K562 (cell line): Measurements from ENCODE around the gene CNRIP1. TPM values are rescaled to one million over a fixed set of nuclear protein-coding genes. Genes with fewer than 3 reads are reported as not detected.
A peak's percentile ranks its signal among the peaks of the same experiment; 100 is the strongest.

Source experiments
- ADNP ChIP-seq: fragments of 200-800 bp; sonication (Bioruptor generic); IDR thresholded peaks from 2 replicates; pipeline ENCODE4 v1.6.1; 2016; ENCODE audit warnings: missing genetic modification characterization, missing compliant biosample characterization
- CBX3 ChIP-seq, 2 experiments: IDR thresholded peaks; 1 replicate in 1 of 2; 2 replicates in 1 of 2; pipeline ENCODE4 v1.6.1; 2012; ENCODE audit warnings: inconsistent platforms in 2 of 2, low read length in 2 of 2, borderline replicate concordance in 1 of 2, control low read depth in 1 of 2
- CBX5 ChIP-seq: IDR thresholded peaks from 2 replicates; pipeline ENCODE4 v1.6.1; 2014; ENCODE audit warnings: low read depth, borderline replicate concordance
- CC2D1A ChIP-seq: fragments of 450-650 bp; IDR thresholded peaks from 2 replicates; pipeline ENCODE4 v1.6.1; 2017; ENCODE audit warnings: mild to moderate bottlenecking
- E2F6 ChIP-seq, 2 experiments: IDR thresholded peaks; 2 replicates each; pipeline ENCODE4 v1.6.1; 2011; ENCODE audit warnings: borderline replicate concordance in 1 of 2, control low read depth in 1 of 2, low read depth in 1 of 2, low read length in 1 of 2, mild to moderate bottlenecking in 1 of 2, mixed read lengths in 1 of 2, moderate library complexity in 1 of 2; ENCODE audit not compliant: insufficient read depth in 1 of 2, insufficient read length in 1 of 2, poor library complexity in 1 of 2, severe bottlenecking in 1 of 2; ENCODE audit errors: extremely low read depth in 1 of 2
- FOXK2 ChIP-seq, 2 experiments: fragments of 450-650 bp; IDR thresholded peaks in 1 of 2; conservative IDR thresholded peaks in 1 of 2; 2 replicates each; pipeline ENCODE4 v1.6.1; 2016; ENCODE audit warnings: low read depth in 2 of 2, mild to moderate bottlenecking in 1 of 2
- GABPA ChIP-seq: fragments of 200-800 bp; sonication (Bioruptor generic); conservative IDR thresholded peaks from 2 replicates; pipeline ENCODE4 v1.6.1; 2016; ENCODE audit warnings: low read depth, missing genetic modification characterization, missing compliant biosample characterization
- GATA2 ChIP-seq: sonication (generic); formaldehyde crosslinking; IDR thresholded peaks from 2 replicates; pipeline ENCODE4 v1.4.0; 2020; ENCODE audit warnings: mild to moderate bottlenecking, missing genetic modification reagents
- GTF2A2 ChIP-seq: IDR thresholded peaks from 2 replicates; pipeline ENCODE4 v1.6.1; 2016; ENCODE audit warnings: mild to moderate bottlenecking, missing genetic modification characterization, missing compliant biosample characterization
- GTF2F1 ChIP-seq: IDR thresholded peaks from 2 replicates; pipeline ENCODE4 v1.6.1; 2011; ENCODE audit warnings: low read depth, low read length, improper control_type of control experiment
- HDAC3 ChIP-seq: fragments of 450-650 bp; IDR thresholded peaks from 2 replicates; pipeline ENCODE4 v1.6.1; 2018; ENCODE audit warnings: borderline replicate concordance, mild to moderate bottlenecking, moderate library complexity; ENCODE audit not compliant: partially characterized antibody
- HLTF ChIP-seq: fragments of 450-650 bp; IDR thresholded peaks from 2 replicates; pipeline ENCODE4 v1.6.1; 2016
- MAZ ChIP-seq, 2 experiments: fragments of 450-650 bp in 1 of 2; sonication (generic) in 1 of 2; formaldehyde crosslinking; IDR thresholded peaks in 1 of 2; conservative IDR thresholded peaks in 1 of 2; 2 replicates each; pipeline versions ENCODE4 v1.4.0 to v1.5.0; 2020; ENCODE audit warnings: mild to moderate bottlenecking in 1 of 2, missing genetic modification reagents in 1 of 2
- NCOA6 ChIP-seq: fragments of 450-650 bp; IDR thresholded peaks from 2 replicates; pipeline ENCODE4 v1.6.1; 2017; ENCODE audit warnings: mild to moderate bottlenecking
- PTBP1 ChIP-seq: fragments of 200-400 bp; formaldehyde crosslinking; IDR thresholded peaks from 2 replicates; pipeline ENCODE4 v1.6.1; 2017; ENCODE audit warnings: low read depth, low read length
- RUNX1 ChIP-seq: sonication (generic); IDR thresholded peaks from 2 replicates; pipeline ENCODE4 v1.6.1; 2016; ENCODE audit warnings: antibody characterized with exemption, low read depth
- SIN3B ChIP-seq: fragments of 450-650 bp; IDR thresholded peaks from 2 replicates; pipeline ENCODE4 v1.6.1; 2017; ENCODE audit warnings: low read depth, mild to moderate bottlenecking, moderate library complexity
- SMAD3 ChIP-seq: fragments of 450-650 bp; formaldehyde crosslinking; conservative IDR thresholded peaks from 2 replicates; pipeline ENCODE4 v1.4.0; 2020; ENCODE audit warnings: mild to moderate bottlenecking
- STAG1 ChIP-seq: sonication (generic); formaldehyde crosslinking; IDR thresholded peaks from 2 replicates; pipeline ENCODE4 v1.5.0; 2020; ENCODE audit warnings: missing genetic modification reagents, borderline replicate concordance
- THRAP3 ChIP-seq: fragments of 450-650 bp; IDR thresholded peaks from 2 replicates; pipeline ENCODE4 v1.6.1; 2016; ENCODE audit warnings: mild to moderate bottlenecking, inconsistent platforms, borderline replicate concordance
- TRIM24 ChIP-seq, 2 experiments: fragments of 450-650 bp; IDR thresholded peaks; 2 replicates each; pipeline ENCODE4 v1.6.1; 2016
- ZBTB34 ChIP-seq: fragments of 250-450 bp; sonication (Bioruptor Pico); IDR thresholded peaks from 2 replicates; pipeline ENCODE4 v1.8.0; 2021; ENCODE audit warnings: mild to moderate bottlenecking, moderate library complexity
- ZNF785 ChIP-seq: fragments of 250-450 bp; sonication (Bioruptor Pico); IDR thresholded peaks from 2 replicates; pipeline ENCODE4 v1.4.0; 2020; ENCODE audit warnings: mild to moderate bottlenecking
- polyA plus RNA-seq, 8 experiments: library from polyadenylated mRNA; depleted of rRNA in 4 of 8; stranded (reverse) in 5 of 8; unstranded in 3 of 8; fragments of >200 nt; fragmentation: Nextera tagmentation in 2 of 8; fragmentation: Illumina TruSeq in 1 of 8; extraction: Ambion mirVana in 2 of 8; extraction: Trizol in 1 of 8; gene quantifications; 2 replicates each; pipeline versions ENCODE4 v1.2.1 to v1.2.3, GENCODE V29; 2011 to 2014; ENCODE audit warnings: inconsistent platforms in 1 of 8, missing spikeins in 1 of 8
- total RNA-seq, 7 experiments: library from RNA; depleted of rRNA in 6 of 7; stranded (reverse); fragments of >200 nt in 6 of 7; fragmentation: Illumina TruSeq in 2 of 7; extraction: Trizol in 2 of 7; gene quantifications; 2 replicates each; pipeline versions ENCODE4 v1.2.1 to v1.2.3, GENCODE V29; 2011 to 2021; ENCODE audit warnings: low replicate concordance in 1 of 7
- TF ChIP-seq, protein P1 (sequence below): fragments of 200-800 bp; sonication (Bioruptor generic); IDR thresholded peaks from 2 replicates; pipeline ENCODE4 v1.6.1; 2017; ENCODE audit warnings: missing genetic modification characterization, missing compliant biosample characterization

CNRIP1 gene
- total and polyA plus RNA-seq, 9 of the 15 experiments (the other 6 are each of a cell fraction or from before 2014, with no cell fraction given): 0.59 to 2.1 (median 1.5) TPM

DNA sequence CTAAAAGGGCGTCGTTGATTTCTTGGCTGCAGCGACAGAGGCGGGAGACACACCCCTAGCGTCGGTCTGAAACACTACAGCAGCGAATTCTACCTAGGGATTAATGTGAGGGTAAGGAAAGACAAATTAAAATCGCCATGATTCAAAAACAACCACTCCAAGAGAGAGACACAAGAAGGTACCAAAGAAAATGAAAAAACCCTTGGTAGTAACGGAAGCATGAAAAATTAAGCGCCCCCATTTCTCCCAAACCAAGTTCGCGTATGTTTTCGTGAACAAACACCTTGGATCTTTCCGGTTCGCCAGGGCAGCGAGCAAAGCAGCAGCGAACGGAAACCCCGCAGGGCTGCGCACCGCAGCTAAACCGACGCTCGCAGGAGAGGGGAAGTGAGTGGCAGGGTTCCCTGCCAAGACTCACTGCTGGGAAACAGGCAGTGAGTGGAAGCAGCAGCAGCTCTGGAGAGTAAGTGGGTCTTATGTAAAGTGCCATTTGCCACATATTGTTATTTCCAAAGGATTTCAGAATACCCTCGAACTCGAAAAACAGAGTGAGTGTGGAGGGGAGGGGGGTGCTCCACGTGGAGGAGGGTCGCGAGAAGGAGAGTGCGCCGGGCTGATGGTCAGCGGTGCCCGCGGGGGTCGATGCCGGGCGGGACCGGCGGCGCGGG is 68.4 kb downstream of the CNRIP1 start (continued):
- TF ChIP-seq FOXK2 (conservative IDR thresholded peaks at IDR 0.05 in 1 of 2, IDR thresholded peaks at IDR 0.05 in 1 of 2; ENCODE audit: low read depth in 2 of 2) (peak in 1 of 2 experiments; percentile 65; a peak in 1 of 4 replicates), GTF2A2 (tag) (no peak), GTF2F1 (no peak), SMAD3 (no peak), TRIM24 (IDR thresholded peaks at IDR 0.05) (no peak), RUNX1 (no peak), MAZ (CRISPR knock-in tag; conservative IDR thresholded peaks at IDR 0.05 in 1 of 2, IDR thresholded peaks at IDR 0.05 in 1 of 2) (peak; percentile 22 to 44; a peak in 2 of 4 replicates), GABPA (tag) (peak; percentile 34; the same call in 1 of the 2 replicates), ZBTB34 (CRISPR knock-in tag) (no peak), NCOA6 (no peak), ZNF785 (no peak), SIN3B (no peak), HDAC3 (no peak), CBX3 (IDR thresholded peaks at IDR 0.05; ENCODE audit: borderline replicate concordance in 1 of 2, low read length in 2 of 2) (0 out of 3 replicates have a peak, but pooled peaks of 1 of the 2 experiments have one; percentile 12), CBX5 (no peak), THRAP3 (no peak), ADNP (no peak), CC2D1A (no peak), E2F6 (IDR thresholded peaks at IDR 0.05; ENCODE audit: borderline replicate concordance in 1 of 2, extremely low read depth in 1 of 2, insufficient read depth in 1 of 2, insufficient read length in 1 of 2, low read depth in 1 of 2, low read length in 1 of 2, poor library complexity in 1 of 2, severe bottlenecking in 1 of 2) (no peak), HLTF (no peak), STAG1 (CRISPR knock-in tag) (no peak), GATA2 (CRISPR knock-in tag) (no peak), PTBP1 (no peak)
- TF ChIP-seq, protein P1, sequence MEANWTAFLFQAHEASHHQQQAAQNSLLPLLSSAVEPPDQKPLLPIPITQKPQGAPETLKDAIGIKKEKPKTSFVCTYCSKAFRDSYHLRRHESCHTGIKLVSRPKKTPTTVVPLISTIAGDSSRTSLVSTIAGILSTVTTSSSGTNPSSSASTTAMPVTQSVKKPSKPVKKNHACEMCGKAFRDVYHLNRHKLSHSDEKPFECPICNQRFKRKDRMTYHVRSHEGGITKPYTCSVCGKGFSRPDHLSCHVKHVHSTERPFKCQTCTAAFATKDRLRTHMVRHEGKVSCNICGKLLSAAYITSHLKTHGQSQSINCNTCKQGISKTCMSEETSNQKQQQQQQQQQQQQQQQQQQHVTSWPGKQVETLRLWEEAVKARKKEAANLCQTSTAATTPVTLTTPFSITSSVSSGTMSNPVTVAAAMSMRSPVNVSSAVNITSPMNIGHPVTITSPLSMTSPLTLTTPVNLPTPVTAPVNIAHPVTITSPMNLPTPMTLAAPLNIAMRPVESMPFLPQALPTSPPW: no peak
